HG02870 (cell line): ENCODE measurements around the gene CCT6B.
"Not testable (repeated sequence)": the region's sequence is repeated elsewhere in the genome, so short reads cannot be mapped to it uniquely, and the experiment has no call there.

Experiments
- ATAC-seq: cut with Tn5 transposase; IDR thresholded peaks from one replicate; pipeline ENCODE4 v1.9.1; 2021; ENCODE audit warnings: mild to moderate bottlenecking, moderate library complexity; ENCODE audit not compliant: unreplicated experiment

The CCT6B gene

GRCh38 chr17:34961093-34961911 is at the start of gene CCT6B, which contains the start of gene ZNF830:
TSS of gene CCT6B (minus strand) at chr17:34961460. CDS start at chr17:34961393, 67 bp downstream.
TSS of gene ZNF830 (plus strand) at chr17:34961540. CDS start at chr17:34961567, 27 bp downstream.
- ATAC-seq = peak; percentile 94

GRCh38 chr17:35010093-35010492 is 48.8 kb upstream of the CCT6B start:
- no peak for ATAC-seq

GRCh38 chr17:35006961-35007360 is 45.7 kb upstream of the CCT6B start:
- no peak for ATAC-seq

- no peak for ATAC-seq
These were observed 45.1 kb upstream of the CCT6B start for GRCh38 chr17:35006345-35006744.

GRCh38 chr17:35003778-35004177 is 42.5 kb upstream of the CCT6B start:
- ATAC-seq = no peak

GRCh38 chr17:35002876-35003551 is 41.8 kb upstream of the CCT6B start:
- ATAC-seq = no peak

GRCh38 chr17:35001549-35001948 is 40.3 kb upstream of the CCT6B start:
- ATAC-seq = no peak

- not testable (repeated sequence) for ATAC-seq
These were observed 39.7 kb upstream of the CCT6B start for GRCh38 chr17:35000965-35001364.

- ATAC-seq = no peak
These were observed 38.2 kb upstream of the CCT6B start for GRCh38 chr17:34999456-34999855.

- no peak for ATAC-seq
These were observed 36.9 kb upstream of the CCT6B start for GRCh38 chr17:34998205-34998604.

- no peak for ATAC-seq
These were observed 36.1 kb upstream of the CCT6B start for GRCh38 chr17:34997355-34997862.

GRCh38 chr17:34996422-34997285 is 35.4 kb upstream of the CCT6B start:
- ATAC-seq = no peak

- ATAC-seq = no peak
These were observed 31.8 kb upstream of the CCT6B start for GRCh38 chr17:34993031-34993430.

- ATAC-seq = no peak
These were observed 30.3 kb upstream of the CCT6B start for GRCh38 chr17:34991606-34992005.

GRCh38 chr17:34990921-34991365 is 29.7 kb upstream of the CCT6B start:
- no peak for ATAC-seq

GRCh38 chr17:34989473-34989872 is 28.2 kb upstream of the CCT6B start:
- no peak for ATAC-seq

- no peak for ATAC-seq
These were observed 27.4 kb upstream of the CCT6B start for GRCh38 chr17:34988644-34989043.

GRCh38 chr17:34987232-34987631 is 26.0 kb upstream of the CCT6B start:
- ATAC-seq = no peak

GRCh38 chr17:34981538-34982241 is 20.4 kb upstream of the CCT6B start:
- no peak for ATAC-seq
